HepG2 (cell line): ENCODE data around the gene ZNF616. TPM values are rescaled to one million over a fixed set of nuclear protein-coding genes. Genes with fewer than 3 reads are reported as not detected.
A peak's percentile ranks its signal among the peaks of the same experiment; 100 is the strongest.

Experiments
- DMAP1 ChIP-seq: IDR thresholded peaks from 2 replicates; pipeline ENCODE4 v1.6.1; 2016
- HNRNPUL1 ChIP-seq: fragments of 200-400 bp; formaldehyde crosslinking; IDR thresholded peaks from 2 replicates; pipeline ENCODE4 v1.6.1; 2017; ENCODE audit warnings: low read depth, mild to moderate bottlenecking, low read length, moderate library complexity
- KDM1A ChIP-seq: IDR thresholded peaks from 2 replicates; pipeline ENCODE4 v1.6.1; 2016; ENCODE audit warnings: missing compliant biosample characterization
- MED1 ChIP-seq: sonication (generic); formaldehyde crosslinking; IDR thresholded peaks from 2 replicates; pipeline ENCODE4 v1.4.0; 2020; ENCODE audit warnings: missing genetic modification reagents
- MEIS2 ChIP-seq: sonication (generic); formaldehyde crosslinking; IDR thresholded peaks from 2 replicates; pipeline ENCODE4 v1.9.0; 2021; ENCODE audit warnings: mild to moderate bottlenecking, missing genetic modification reagents
- MTF1 ChIP-seq: sonication (generic); formaldehyde crosslinking; IDR thresholded peaks from 2 replicates; pipeline ENCODE4 v1.5.0; 2020; ENCODE audit warnings: missing genetic modification reagents
- SUZ12 ChIP-seq: fragments of 150-350 bp; IDR thresholded peaks from 2 replicates; pipeline ENCODE4 v1.6.1; 2014; ENCODE audit warnings: low read depth, low read length
- THAP11 ChIP-seq: IDR thresholded peaks from 2 replicates; pipeline ENCODE4 v1.6.1; 2016; ENCODE audit warnings: missing biosample characterization, missing genetic modification reagents
- YEATS4 ChIP-seq: sonication (generic); formaldehyde crosslinking; IDR thresholded peaks from 2 replicates; pipeline ENCODE4 v1.4.0; 2020; ENCODE audit warnings: missing genetic modification reagents, borderline replicate concordance
- ZFX ChIP-seq: sonication (generic); formaldehyde crosslinking; IDR thresholded peaks from 2 replicates; pipeline ENCODE4 v1.4.0; 2020; ENCODE audit warnings: mild to moderate bottlenecking, low read depth, missing genetic modification reagents, moderate library complexity
- ZKSCAN1 ChIP-seq: fragments of 150-350 bp; IDR thresholded peaks from 2 replicates; pipeline ENCODE4 v1.6.1; 2014; ENCODE audit warnings: low read length
- ZNF205 ChIP-seq: IDR thresholded peaks from 2 replicates; pipeline ENCODE4 v1.6.1; 2018; ENCODE audit warnings: missing biosample characterization, missing genetic modification reagents
- ZNF350 ChIP-seq: sonication (generic); formaldehyde crosslinking; IDR thresholded peaks from 2 replicates; pipeline ENCODE4 v1.4.0; 2020; ENCODE audit warnings: mild to moderate bottlenecking, low read depth, missing genetic modification reagents, borderline replicate concordance
- ZNF432 ChIP-seq: sonication (generic); formaldehyde crosslinking; IDR thresholded peaks from 2 replicates; pipeline ENCODE4 v1.5.0; 2020; ENCODE audit warnings: missing genetic modification reagents, mild to moderate bottlenecking, borderline replicate concordance
- ZNF562 ChIP-seq: sonication (generic); formaldehyde crosslinking; IDR thresholded peaks from 2 replicates; pipeline ENCODE4 v1.8.0; 2022; ENCODE audit warnings: missing genetic modification reagents, borderline replicate concordance
- ZNF605 ChIP-seq: sonication (generic); formaldehyde crosslinking; IDR thresholded peaks from 2 replicates; pipeline ENCODE4 v1.8.0; 2022; ENCODE audit warnings: mild to moderate bottlenecking, missing genetic modification reagents
- polyA plus RNA-seq, 8 experiments: library from polyadenylated mRNA; depleted of rRNA in 3 of 8; stranded (reverse) in 7 of 8; unstranded in 1 of 8; fragments of >200 nt; fragmentation: Illumina TruSeq in 4 of 8; extraction: Trizol in 4 of 8; gene quantifications; 2 replicates each; pipeline versions ENCODE4 v1.2.1 to v1.2.3, GENCODE V29; 2011 to 2016; ENCODE audit warnings: low read depth in 4 of 8, missing spikeins in 1 of 8, mixed read lengths in 1 of 8; ENCODE audit not compliant: insufficient read depth in 1 of 8
- total RNA-seq, 5 experiments: library from RNA; depleted of rRNA; stranded (reverse); fragments of >200 nt; fragmentation: Illumina TruSeq; extraction: Trizol; gene quantifications; 2 replicates each; pipeline ENCODE4 v1.2.3, GENCODE V29; 2016; ENCODE audit warnings: low read depth in 1 of 5
- TF ChIP-seq, protein P1 (sequence below): sonication (generic); formaldehyde crosslinking; IDR thresholded peaks from 2 replicates; pipeline ENCODE4 v1.5.1; 2020; ENCODE audit warnings: missing genetic modification reagents, mild to moderate bottlenecking, borderline replicate concordance
- TF ChIP-seq, protein P2 (sequence below): sonication (generic); formaldehyde crosslinking; IDR thresholded peaks from 2 replicates; pipeline ENCODE4 v1.4.0; 2020; ENCODE audit warnings: missing genetic modification reagents
- TF ChIP-seq, protein P3 (sequence below): IDR thresholded peaks from 2 replicates; pipeline ENCODE4 v1.6.1; 2016; ENCODE audit warnings: low read depth, missing genetic modification reagents, missing compliant biosample characterization
- TF ChIP-seq, protein P4 (sequence below): sonication (generic); formaldehyde crosslinking; IDR thresholded peaks from 2 replicates; pipeline ENCODE4 v1.4.0; 2020; ENCODE audit warnings: mild to moderate bottlenecking, low read depth, missing genetic modification reagents

Gene ZNF616
- total and polyA plus RNA-seq, 2 of the 13 experiments (the other 11 are each of a cell fraction or from before 2014, with no cell fraction given): 2.2 to 10.4 TPM

DNA sequence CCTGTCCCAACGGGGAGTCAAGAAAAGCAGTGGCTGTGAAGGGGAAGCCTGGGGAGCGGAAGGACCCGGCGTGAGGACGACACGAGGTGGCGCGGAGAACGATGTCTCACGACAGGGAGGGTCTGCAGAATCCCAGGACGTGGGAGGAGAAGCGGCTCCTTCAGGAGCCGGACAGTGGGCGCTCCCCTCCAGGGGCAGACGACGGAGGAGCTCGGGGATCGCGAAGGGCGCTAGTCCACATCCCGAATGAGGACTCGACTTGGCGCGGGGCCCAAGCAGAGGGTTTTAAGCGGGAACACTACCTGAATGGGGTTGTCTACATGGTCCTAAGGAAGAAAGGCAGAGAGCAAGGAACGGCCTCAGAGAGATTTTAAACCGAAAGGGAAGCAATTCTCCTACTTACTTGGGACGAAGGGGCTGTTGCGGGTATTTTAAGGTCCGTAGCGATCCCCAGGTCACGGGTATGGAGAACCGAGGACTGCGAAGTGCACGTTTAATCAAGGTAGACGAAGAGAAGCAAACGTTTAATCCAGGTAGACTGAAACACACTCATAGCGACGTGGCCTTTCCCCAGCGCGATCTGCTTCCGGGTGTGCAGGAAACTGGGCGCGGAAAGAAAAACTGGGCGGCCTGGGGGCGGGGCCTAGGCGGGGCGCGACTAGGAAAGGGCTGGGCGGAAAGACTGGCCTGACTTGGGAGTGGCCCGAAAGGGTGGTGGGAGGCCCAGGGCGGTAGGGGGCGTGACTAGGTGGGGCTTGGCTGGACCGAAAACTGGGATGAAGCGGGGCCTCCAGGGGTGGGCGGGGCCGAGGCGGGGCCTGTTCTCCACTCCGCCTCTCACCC lies 44.3 kb downstream of the ZNF616 start, which contains the start of gene ZNF841 (continued):
- TF ChIP-seq, protein P1, sequence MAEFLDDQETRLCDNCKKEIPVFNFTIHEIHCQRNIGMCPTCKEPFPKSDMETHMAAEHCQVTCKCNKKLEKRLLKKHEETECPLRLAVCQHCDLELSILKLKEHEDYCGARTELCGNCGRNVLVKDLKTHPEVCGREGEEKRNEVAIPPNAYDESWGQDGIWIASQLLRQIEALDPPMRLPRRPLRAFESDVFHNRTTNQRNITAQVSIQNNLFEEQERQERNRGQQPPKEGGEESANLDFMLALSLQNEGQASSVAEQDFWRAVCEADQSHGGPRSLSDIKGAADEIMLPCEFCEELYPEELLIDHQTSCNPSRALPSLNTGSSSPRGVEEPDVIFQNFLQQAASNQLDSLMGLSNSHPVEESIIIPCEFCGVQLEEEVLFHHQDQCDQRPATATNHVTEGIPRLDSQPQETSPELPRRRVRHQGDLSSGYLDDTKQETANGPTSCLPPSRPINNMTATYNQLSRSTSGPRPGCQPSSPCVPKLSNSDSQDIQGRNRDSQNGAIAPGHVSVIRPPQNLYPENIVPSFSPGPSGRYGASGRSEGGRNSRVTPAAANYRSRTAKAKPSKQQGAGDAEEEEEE (CRISPR knock-in tag): no peak
- TF ChIP-seq, protein P2, sequence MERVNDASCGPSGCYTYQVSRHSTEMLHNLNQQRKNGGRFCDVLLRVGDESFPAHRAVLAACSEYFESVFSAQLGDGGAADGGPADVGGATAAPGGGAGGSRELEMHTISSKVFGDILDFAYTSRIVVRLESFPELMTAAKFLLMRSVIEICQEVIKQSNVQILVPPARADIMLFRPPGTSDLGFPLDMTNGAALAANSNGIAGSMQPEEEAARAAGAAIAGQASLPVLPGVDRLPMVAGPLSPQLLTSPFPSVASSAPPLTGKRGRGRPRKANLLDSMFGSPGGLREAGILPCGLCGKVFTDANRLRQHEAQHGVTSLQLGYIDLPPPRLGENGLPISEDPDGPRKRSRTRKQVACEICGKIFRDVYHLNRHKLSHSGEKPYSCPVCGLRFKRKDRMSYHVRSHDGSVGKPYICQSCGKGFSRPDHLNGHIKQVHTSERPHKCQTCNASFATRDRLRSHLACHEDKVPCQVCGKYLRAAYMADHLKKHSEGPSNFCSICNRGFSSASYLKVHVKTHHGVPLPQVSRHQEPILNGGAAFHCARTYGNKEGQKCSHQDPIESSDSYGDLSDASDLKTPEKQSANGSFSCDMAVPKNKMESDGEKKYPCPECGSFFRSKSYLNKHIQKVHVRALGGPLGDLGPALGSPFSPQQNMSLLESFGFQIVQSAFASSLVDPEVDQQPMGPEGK (CRISPR knock-in tag): 0 out of 2 replicates have a peak, but pooled peaks have one; percentile 11
- TF ChIP-seq, protein P3, sequence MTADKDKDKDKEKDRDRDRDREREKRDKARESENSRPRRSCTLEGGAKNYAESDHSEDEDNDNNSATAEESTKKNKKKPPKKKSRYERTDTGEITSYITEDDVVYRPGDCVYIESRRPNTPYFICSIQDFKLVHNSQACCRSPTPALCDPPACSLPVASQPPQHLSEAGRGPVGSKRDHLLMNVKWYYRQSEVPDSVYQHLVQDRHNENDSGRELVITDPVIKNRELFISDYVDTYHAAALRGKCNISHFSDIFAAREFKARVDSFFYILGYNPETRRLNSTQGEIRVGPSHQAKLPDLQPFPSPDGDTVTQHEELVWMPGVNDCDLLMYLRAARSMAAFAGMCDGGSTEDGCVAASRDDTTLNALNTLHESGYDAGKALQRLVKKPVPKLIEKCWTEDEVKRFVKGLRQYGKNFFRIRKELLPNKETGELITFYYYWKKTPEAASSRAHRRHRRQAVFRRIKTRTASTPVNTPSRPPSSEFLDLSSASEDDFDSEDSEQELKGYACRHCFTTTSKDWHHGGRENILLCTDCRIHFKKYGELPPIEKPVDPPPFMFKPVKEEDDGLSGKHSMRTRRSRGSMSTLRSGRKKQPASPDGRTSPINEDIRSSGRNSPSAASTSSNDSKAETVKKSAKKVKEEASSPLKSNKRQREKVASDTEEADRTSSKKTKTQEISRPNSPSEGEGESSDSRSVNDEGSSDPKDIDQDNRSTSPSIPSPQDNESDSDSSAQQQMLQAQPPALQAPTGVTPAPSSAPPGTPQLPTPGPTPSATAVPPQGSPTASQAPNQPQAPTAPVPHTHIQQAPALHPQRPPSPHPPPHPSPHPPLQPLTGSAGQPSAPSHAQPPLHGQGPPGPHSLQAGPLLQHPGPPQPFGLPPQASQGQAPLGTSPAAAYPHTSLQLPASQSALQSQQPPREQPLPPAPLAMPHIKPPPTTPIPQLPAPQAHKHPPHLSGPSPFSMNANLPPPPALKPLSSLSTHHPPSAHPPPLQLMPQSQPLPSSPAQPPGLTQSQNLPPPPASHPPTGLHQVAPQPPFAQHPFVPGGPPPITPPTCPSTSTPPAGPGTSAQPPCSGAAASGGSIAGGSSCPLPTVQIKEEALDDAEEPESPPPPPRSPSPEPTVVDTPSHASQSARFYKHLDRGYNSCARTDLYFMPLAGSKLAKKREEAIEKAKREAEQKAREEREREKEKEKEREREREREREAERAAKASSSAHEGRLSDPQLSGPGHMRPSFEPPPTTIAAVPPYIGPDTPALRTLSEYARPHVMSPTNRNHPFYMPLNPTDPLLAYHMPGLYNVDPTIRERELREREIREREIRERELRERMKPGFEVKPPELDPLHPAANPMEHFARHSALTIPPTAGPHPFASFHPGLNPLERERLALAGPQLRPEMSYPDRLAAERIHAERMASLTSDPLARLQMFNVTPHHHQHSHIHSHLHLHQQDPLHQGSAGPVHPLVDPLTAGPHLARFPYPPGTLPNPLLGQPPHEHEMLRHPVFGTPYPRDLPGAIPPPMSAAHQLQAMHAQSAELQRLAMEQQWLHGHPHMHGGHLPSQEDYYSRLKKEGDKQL (CRISPR knock-in tag): no peak
- TF ChIP-seq MTF1 (CRISPR knock-in tag) (0 out of 2 replicates have a peak, but pooled peaks have one; percentile 32), ZKSCAN1 (no peak), ZNF205 (CRISPR knock-in tag) (no peak), ZNF432 (CRISPR knock-in tag) (no peak), ZFX (CRISPR knock-in tag) (peak; percentile 59), KDM1A (CRISPR knock-in tag) (no peak), HNRNPUL1 (no peak), YEATS4 (CRISPR knock-in tag) (peak; percentile 68), MED1 (CRISPR knock-in tag) (0 out of 2 replicates have a peak, but pooled peaks have one; percentile 35), SUZ12 (no peak), MEIS2 (0 out of 2 replicates have a peak, but pooled peaks have one; percentile 35), DMAP1 (peak; percentile 62), ZNF605 (CRISPR knock-in tag) (peak; percentile 73; the same call in 1 of the 2 replicates), THAP11 (CRISPR knock-in tag) (peak; percentile 76), ZNF562 (CRISPR knock-in tag) (no peak), ZNF350 (CRISPR knock-in tag) (peak; percentile 34; the same call in 1 of the 2 replicates)
- TF ChIP-seq, protein P4, sequence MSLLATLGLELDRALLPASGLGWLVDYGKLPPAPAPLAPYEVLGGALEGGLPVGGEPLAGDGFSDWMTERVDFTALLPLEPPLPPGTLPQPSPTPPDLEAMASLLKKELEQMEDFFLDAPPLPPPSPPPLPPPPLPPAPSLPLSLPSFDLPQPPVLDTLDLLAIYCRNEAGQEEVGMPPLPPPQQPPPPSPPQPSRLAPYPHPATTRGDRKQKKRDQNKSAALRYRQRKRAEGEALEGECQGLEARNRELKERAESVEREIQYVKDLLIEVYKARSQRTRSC (CRISPR knock-in tag): no peak
